Activated CD4-positive, alpha-beta T cell treated with anti-CD3 and anti-CD28 coated beads, Interleukin-2, Interleukin-6, amounts not matched to agents 100 ng/mL and 50 ng/mL, durations not matched to agents 16 hours and 8 hours (primary cell): ENCODE measurements around the gene RGPD8.

Experiments
- DNase-seq: peaks from one replicate; pipeline ENCODE4 v3.0.0-alpha.2; 2020

Gene RGPD8

GRCh38 chr2:112322919-112323318, 110.5 kb downstream of the RGPD8 start:
- no peak for DNase-seq

- no peak for DNase-seq
Measured at GRCh38 chr2:112321375-112322320, 111.8 kb downstream of the RGPD8 start.
